Measurements from ENCODE around the gene RFX4. TPM values are rescaled to one million over a fixed set of nuclear protein-coding genes. Genes with fewer than 3 reads are reported as not detected.
A peak's percentile ranks its signal among the peaks of the same experiment; 100 is the strongest.

The RFX4 gene
- total RNA-seq, 1 donor from 2014 or later = not detected

- Histone ChIP-seq H3K27ac (replicated peaks) (peak overlapping the region; percentile 99), H3K36me3 (no peaks in the 10 kb centered on the region), H3K9me3 (replicated peaks) (no peaks in the 10 kb centered on the region), H3K4me1 (peaks cover 54% of the 10 kb centered on the region), H3K4me3 (peak overlapping the region; percentile 98), H3K27me3 (ENCODE audit: low read depth) (no peaks in the 10 kb centered on the region)
- intact Hi-C loops (cut with micrococcal nuclease) = no loop called here
- TF ChIP-seq CTCF (IDR thresholded peaks at IDR 0.05; ENCODE audit: borderline replicate concordance) = no peak
- no peak for DNase-seq
Observed at GRCh38 chr12:106773286-106774004, 190.6 kb downstream of the RFX4 start.

GRCh38 chr12:106774005-106774807 is 191.4 kb downstream of the RFX4 start, which contains the start of gene RIC8B:
Gene RIC8B (plus strand): TSS chr12:106774682. CDS start chr12:106774746, 64 bp downstream.
- intact Hi-C loops (cut with micrococcal nuclease) = no loop called here

GRCh38 chr12:106774808-106775524 is 192.2 kb downstream of the RFX4 start:
- peak; percentile 15 for DNase-seq
- Histone ChIP-seq H3K4me3 (peak overlapping the region; percentile 98), H3K9me3 (replicated peaks) (no peaks in the 10 kb centered on the region), H3K27me3 (ENCODE audit: low read depth) (no peaks in the 10 kb centered on the region), H3K36me3 (no peaks in the 10 kb centered on the region), H3K27ac (replicated peaks) (peak overlapping the region; percentile 99), H3K4me1 (peaks cover 67% of the 10 kb centered on the region)
- TF ChIP-seq CTCF (IDR thresholded peaks at IDR 0.05; ENCODE audit: borderline replicate concordance) = no peak
- intact Hi-C loops (cut with micrococcal nuclease) = no loop called here

More at GRCh38 chr12:106774005-106774807, 191.4 kb downstream of the RFX4 start, which contains the start of gene RIC8B:
- Histone ChIP-seq H3K4me3 (peak within 1 kb of the TSS; percentile 98), H3K27ac (replicated peaks) (peak within 1 kb of the TSS; percentile 99), H3K36me3 (no peaks in the 10 kb centered on the region), H3K4me1 (peaks cover 59% of the 10 kb centered on the region), H3K27me3 (ENCODE audit: low read depth) (no peaks in the 10 kb centered on the region), H3K9me3 (replicated peaks) (no peaks in the 10 kb centered on the region)
- peak; percentile 96 for DNase-seq
- TF ChIP-seq CTCF (IDR thresholded peaks at IDR 0.05; ENCODE audit: borderline replicate concordance) = no peak

GRCh38 chr12:106776897-106777296 is 194.1 kb downstream of the RFX4 start:
- intact Hi-C loops (cut with micrococcal nuclease) = no loop called here
- no peak for TF ChIP-seq CTCF (IDR thresholded peaks at IDR 0.05; ENCODE audit: borderline replicate concordance)
- H3K27ac ChIP-seq (replicated peaks) = no peak overlapping the region
- no peaks in the 10 kb centered on the region for H3K9me3 ChIP-seq (replicated peaks)
- no peaks in the 10 kb centered on the region for H3K27me3 ChIP-seq (ENCODE audit: low read depth)
- peaks cover 74% of the 10 kb centered on the region for H3K4me1 ChIP-seq
- no peak overlapping the region for H3K4me3 ChIP-seq
- no peaks in the 10 kb centered on the region for H3K36me3 ChIP-seq
- DNase-seq = no peak

GRCh38 chr12:106780010-106780631 is 197.3 kb downstream of the RFX4 start:
- Histone ChIP-seq H3K4me3 (no peak overlapping the region), H3K27ac (replicated peaks) (no peak overlapping the region), H3K4me1 (peaks cover 76% of the 10 kb centered on the region), H3K27me3 (ENCODE audit: low read depth) (no peaks in the 10 kb centered on the region), H3K36me3 (peaks cover 14% of the 10 kb centered on the region), H3K9me3 (replicated peaks) (no peaks in the 10 kb centered on the region)
- TF ChIP-seq CTCF (IDR thresholded peaks at IDR 0.05; ENCODE audit: borderline replicate concordance) = no peak
- intact Hi-C loops (cut with micrococcal nuclease) = no loop called here
- DNase-seq = no peak
